ENCODE data around the gene PIGQ.
"Not testable (repeated sequence)": the region's sequence is repeated elsewhere in the genome, so short reads cannot be mapped to it uniquely, and the experiment has no call there.

Gene PIGQ

DNA sequence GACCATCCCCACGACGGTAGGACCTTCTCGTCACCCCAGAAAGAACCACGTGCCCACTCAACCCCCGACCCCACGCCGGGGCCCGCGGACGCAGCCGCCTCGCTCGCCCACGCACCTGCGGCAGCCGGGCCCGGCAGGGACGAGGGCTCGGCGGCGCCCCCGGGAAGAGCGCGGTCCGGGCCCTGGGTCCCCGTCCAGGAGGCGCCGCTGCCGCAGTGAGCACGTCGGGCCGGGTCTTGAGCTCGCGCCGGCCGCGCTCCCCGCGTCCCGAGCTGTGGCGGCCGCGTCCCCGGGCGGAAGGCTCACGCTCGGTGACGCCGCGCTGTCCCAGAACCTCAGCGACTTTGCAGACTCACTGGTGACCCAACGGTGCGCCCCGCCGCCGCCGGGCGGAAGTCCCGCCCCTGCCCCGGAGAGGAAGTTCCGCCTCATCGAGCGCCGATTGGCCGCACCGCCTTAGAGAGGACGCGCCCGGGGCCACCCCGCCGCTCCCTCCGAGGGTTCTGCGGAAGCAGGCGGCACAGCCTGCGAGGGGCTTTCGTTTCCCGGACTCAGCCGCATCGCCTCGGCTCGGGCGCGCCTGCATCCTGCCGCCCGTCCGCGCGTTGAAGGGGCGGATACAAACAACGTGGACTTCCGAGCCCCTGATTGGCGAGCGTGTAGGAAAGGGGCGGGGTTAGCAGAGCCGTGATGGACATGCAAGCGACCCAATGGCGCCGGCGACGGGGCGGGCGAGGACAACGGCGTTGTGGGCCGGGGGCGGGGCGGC is 19.3 kb downstream of the PIGQ start:
- peak; percentile 98 to 99 (median 99) for DNase-seq

DNA sequence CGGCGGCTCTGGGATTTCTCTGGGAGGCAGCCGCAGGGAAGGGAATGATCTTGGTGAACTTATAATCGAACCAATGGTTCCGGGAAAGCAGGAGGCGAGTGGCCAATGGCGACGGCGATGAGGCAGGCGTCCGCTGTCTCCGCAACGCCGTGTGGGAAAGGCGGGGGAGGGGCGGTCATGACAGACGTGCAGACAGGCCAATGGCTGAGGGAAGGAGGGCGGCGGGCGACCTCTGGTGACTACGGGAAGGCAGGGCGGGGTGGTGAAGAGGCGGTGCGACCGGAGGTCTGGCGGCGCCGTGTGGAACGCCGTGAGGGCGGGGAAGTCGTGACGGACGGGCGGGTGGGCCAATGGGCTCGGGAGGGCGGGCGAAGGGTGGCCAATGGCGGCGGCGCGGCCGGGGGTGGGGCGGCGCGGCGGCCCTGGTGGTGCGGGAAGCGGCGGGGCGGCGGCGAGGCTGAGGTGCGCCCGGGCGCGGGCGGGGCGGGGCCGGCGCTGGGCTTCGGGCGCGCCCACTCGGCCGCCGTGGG is 20.0 kb downstream of the PIGQ start, which contains the start of gene RAB40C:
TSS of gene RAB40C (plus strand) at position 409 of the 530 bp plus-strand sequence. CDS start 226 bp downstream, outside the sequence.
- DNase-seq = peak; percentile 98 to 99 (median 99)

DNA sequence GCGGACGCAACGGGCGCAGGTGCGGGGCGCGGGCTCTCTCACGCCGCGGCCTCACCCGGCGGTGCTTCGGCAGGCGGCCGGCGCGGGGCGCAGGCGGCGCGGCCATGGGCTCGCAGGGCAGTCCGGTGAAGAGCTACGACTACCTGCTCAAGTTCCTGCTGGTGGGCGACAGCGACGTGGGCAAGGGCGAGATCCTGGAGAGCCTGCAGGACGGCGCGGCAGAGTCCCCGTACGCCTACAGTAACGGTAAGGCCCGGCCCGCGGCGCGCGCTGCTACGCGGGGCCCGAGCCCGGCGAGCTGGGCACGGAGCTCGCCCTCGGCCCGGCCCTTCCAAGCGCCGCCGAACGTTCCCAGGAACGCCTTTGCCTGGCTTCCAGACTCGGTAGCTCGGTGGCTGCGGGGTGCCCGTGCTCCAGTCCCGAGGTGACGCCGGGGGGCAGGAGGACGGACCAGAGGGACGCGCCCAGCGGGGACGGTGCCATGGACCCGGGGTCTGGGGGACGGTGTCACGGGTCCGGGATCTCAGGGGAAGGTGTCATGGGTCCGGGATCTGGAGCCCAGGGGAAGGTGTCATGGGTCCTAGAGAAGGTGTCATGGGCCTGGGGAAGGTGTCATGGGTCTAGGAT is 20.5 kb downstream of the PIGQ start:
- no peak for DNase-seq

DNA sequence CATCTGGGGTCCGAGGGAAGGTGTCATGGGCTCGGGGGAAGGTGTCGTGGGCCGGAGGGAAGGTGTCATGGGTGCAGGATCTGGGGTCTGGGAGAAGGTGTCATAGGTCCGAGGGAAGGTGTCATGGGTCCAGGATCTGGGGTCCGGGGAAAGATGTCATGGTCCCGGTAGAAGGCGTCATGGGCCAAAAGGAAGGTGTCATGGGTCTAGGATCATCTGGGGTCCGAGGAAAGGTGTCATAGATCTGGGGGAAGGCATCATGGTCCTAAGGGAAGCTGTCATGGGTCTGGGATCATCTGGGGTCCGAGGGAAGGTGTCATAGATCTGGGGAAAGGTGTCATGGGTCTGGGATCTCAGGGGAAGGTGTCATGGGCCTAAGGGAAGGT is 21.0 kb downstream of the PIGQ start:
- DNase-seq = no peak

DNA sequence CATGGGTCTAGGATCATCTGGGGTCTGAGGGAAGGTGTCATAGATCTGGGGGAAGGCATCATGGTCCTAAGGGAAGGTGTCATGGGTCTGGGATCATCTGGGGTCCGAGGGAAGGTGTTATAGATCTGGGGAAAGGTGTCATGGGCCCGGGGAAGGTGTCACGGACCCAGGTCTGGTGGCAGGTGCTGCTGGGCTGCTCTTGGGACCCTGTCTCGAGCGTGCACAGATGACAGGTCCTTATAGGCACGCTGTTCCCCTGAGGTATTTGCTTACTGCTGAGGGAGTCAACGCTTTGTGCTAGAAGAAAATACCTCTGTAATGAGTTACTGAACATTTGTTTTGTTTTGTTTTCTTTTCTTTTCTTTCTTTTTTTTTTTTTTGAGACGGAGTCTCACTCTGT is 21.5 kb downstream of the PIGQ start:
- DNase-seq = no peak

DNA sequence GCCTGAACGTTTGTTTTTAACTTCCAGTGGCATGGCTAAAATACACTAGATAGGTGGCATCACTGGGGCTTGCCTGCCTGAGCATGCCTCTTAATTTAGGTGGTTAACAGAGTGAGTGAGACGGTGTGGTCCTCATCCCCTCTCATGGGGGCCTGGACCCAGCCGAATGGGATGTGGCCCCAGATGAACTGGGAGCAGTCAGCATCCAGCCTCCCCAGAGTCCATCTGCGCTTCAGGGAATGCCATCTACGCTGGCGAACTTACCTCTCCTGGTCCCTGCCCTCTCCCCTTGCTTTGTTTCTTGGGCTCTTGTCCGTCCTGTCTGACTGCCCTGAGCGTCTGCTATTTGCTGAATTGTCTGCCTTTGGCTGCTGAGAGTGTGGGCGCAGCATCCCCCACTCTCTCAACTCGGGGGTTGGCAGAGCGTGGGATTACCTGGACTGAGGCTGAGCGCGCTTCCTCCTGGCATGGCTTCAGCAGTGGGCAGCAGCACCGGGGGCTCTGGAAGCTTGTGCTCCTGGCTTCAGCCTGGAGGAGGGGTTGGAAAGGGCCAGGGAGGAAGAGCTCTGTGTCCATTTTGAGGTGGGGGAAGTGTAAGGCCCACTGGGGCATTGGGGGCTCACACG is 22.2 kb downstream of the PIGQ start:
- no peak for DNase-seq

DNA sequence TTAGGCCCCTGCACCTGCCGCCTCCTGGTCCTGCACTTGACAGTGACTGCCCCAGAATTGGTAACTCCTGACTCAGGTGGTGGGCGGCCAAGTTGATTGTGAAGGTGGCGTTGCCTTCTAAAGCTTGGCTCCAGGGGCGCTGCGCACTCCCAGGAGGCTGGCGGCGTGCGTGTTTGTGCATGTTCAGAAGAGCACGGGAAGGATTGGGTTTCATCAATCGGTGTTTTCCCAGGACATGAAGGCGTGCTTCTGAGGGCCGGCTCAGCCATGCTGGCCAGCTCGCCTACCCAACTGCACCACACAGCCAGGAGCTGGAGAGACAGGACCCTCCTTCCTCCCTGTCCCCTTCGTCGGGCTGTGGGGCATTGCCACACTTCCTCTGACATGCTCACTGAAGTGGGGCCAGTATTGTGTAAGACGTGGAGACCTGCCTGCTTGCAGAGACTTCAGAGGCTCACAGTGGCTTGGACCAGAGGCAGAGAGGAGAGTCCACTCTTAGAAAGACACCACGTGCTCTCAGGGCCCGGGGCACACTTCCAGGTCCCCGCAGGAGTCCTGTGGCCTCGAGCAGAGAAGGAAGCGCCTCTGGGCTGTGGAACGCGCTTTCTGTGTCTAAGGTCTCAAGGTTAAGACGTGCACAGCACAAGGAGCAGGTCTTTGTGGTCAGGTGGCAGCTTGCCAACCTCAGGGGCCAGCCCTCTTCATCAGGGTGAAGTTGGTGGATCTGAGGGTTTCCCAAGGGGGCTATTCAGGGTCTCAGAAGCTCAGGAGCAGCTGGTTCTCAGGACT is 22.9 kb downstream of the PIGQ start:
- no peak for DNase-seq

DNA sequence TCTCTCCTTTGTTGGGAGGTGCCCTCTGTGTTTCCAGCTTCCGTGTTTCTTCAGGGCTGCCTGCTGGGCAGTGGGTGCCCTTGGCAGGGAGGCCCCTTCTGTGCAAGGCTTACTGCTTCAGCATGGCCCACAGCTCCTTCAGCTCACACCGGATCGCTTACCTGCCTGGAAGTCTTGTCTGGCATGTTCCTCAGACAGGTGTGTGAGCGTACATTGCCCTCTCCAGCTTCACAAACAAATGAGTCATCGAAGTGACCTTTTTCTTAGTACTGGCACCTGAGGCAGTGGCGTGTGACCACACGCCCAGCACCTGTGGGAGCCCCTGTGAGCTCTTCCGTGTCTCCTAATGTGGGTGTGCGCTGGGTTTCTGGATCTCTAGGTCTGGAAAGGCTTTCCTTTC is 23.6 kb downstream of the PIGQ start:
- no peak for DNase-seq

DNA sequence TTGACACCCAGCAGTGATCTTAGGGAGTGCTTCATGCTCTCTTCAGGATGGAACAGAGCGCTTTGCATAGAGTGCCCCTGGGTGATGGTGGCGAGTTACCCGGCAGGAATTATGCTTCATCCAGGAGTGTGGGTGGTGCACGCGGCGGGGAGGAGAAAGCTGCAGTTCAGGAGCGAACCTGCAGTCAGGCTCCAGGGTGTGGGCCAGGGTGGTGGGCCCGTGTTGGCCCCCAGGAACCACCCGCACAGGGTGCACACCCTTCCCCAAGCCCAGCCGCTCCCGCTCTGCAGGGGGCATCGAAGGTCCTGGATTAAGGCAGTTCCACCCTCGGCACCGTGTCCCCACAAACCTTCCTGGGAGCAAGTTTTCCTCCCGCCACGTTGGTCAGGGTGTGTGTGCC is 24.0 kb downstream of the PIGQ start:
- no peak for DNase-seq

DNA sequence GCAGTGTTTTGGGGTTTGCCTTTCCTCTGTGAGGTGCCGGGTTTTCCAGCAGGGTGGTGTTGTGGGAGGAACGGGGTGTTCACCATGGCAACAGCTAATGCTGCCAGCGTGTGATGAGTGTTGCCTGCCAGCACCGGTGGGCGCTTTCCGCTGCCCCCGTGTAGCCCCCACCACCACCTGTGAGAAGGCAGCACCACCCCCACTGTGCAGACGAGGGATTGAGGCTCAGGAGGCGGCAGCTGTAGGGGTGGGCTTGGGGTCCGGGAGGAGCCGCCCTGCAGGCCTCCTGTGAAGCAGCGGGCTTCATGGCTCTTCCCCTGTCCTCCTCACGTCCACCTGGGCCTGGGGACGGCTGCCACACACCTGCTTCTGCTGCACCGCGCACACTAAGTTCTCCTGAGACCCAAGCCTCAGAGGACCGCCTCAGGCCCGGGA is 25.3 kb downstream of the PIGQ start:
- no peak for DNase-seq

DNA sequence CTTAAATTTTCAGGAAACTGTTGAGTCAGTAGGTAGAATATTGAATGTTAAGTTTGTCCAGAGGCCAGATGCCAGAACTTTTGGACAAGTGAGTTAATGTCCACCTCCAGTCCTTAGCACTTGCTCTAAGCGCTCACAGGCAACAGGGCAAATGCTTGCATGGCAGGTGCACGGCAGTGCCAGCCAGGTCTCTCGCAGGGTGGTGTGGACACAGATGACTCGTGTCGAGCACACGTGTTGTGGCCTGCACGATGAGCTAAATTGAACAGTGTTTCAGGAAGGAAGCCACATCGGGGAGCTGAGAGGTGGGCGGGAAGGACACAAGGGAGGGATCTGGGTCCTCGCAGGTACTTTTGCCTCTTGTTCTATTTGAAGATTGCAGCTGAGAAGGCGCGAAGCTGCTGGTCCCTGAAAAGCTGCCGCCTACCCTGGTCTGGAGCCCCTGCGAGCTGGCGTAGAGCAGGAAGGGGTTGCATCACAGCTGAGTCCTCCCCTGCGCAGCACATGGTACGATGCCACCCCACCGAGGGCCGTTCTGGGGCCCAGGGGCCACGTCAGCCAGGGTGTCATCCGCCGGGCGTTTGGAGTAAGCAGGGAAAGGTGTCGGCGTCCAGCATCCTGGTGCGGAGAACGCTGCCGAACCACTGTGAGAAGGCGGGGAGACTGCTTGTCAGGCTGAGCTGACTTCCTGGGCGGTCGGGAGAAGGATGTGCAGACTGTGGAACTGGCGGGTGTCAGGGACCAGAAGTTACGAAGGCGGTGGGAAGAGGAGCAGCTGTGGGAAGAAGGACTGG is 26.4 kb downstream of the PIGQ start:
- DNase-seq = no peak

DNA sequence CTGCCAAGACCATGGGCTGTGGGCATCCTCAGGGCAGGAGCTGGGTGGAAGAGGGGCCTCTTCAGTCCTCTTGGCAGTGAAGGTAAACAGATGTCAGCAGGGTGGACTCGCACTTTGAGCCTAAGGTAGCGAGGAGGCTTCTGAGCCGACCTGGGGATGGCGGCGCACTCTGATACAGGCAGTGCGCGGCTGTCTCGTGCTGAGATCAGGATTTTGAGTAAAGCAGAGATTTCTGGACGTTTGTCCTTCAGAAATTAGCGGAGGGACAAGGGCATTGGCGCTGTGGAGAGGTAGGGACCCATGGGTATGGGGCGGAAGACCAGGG is 26.9 kb downstream of the PIGQ start:
- no peak for DNase-seq

DNA sequence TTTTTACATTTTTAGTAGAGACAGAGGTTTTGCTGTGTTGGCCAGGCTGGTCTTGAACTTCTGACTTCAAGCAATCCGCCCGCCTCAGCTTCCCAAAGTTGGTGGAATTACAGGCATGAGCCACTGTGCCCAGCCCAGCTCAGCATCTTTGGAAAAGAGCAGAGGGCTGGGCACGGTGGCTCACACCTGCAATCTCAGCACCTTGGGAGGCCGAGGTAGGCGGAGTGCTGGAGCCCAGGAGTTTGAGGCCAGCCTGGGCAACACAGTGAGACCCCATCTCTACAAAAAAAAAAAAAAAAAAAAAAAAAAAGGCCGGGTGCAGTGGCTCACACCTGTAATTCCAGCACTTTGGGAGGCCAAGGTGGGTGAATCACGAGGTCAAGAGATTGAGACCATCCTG is 27.9 kb downstream of the PIGQ start:
- DNase-seq = not testable (repeated sequence)

DNA sequence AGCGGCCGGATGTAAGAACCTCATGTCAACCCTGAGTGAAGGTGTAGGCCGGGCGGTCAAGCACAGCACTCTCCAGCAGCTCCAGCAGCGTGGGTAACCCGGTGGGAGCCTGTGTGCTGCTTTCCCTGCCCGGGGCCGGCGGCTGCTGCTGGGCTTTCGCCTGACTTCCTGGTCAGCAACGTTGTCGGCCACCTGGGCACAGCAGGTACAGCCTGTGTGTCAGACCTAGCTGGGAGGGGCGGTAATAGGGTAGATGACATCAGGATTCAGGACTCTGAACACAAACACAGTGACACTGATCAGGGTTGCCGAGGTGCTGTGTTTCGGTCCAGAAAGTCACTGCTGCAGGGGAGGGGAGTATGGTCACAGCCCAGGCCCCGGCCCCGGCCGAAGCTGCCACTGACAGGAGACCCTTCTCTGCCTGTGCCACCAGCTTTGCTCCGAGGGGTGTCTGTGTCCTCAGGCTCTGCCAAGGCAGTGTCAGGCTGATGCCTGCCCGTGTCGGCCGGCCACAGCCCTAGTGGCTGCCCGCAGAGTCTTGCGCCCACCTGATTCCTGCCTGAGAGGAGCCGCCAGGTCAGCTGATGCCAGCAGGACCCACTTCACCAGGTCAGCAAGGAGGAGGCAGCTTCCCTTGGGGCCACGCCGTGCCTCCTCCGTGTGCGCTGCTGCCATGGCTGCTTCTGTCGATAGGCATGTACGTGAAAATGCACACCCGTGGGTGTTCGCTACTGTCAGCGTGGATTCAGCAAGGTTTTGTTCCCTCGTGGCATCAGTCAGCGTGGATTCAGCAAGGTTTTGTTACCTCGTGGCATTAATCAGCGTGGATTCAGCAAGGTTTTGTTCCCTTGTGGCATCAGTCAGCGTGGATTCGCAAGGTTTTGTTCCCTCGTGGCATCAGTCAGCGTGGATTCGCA is 29.3 kb downstream of the PIGQ start:
- DNase-seq = no peak

DNA sequence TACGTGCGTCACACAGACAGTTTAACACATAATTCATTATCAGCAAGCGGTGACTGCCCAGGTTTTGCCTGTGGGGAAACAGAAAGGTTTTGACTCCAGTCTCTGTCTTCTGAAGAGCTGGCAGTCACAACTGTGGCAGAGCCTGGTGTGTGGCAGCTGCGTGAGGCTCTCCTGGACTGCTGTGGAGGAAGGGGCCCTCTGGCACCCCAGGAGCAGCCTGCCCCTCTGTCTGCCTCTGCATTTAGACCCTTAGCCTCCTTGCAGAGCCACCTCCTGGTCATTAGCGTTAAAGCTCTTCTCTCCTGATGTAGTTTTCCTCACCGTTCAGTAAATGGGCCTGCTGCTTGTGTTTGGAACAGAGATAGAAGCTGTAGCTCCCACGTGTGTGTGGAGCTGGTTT is 31.0 kb downstream of the PIGQ start:
- no peak for DNase-seq

DNA sequence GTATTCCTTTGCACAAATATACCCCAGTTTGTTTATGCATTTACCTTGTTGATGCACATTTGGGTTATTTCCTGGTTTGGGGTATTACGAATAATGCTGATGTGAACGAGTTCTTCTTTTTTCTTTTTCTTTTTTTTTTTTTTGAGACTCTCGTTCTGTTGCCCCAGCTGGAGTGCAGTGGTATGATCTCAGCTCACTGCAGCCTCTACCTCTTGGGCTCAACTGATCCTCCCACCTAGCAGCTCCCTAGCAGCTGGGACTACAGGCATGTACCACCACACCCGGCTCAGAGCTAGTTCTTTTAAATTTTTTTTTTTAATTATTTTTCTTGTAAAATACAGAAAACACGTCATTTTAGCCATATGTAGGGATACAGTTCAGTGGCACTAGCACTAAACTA is 34.2 kb downstream of the PIGQ start:
- no peak for DNase-seq

DNA sequence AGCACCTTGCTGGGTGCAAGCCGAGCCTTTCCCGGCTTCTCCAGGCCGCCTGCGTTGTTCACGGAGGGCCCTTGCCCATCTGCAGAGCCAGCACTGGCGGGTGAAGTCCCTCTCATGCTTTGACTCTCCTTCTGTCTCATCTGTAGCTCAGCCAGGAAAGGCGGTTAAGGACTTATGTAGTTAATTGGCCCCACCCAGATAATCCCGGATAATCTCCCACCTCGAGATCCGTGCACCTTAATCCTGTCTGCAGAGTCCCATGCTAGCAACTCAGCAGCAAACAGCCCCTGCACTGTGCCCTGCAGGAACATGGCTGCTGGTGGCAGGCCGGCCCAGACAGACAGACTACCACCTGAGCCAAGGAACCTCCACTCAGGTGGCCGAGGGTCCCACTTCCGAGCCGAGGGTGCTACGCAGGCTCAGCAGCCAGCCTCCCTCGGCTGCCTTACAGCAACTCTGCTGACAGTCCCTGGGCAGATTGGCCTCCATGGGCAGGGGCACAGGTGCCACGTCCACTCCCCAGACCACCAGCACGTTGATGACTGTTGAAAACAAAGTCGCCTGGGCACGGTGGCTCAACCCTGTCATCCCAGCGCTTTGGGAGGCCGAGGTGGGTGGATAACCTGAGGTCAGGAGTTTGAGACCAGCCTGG is 37.0 kb downstream of the PIGQ start:
- DNase-seq = no peak

DNA sequence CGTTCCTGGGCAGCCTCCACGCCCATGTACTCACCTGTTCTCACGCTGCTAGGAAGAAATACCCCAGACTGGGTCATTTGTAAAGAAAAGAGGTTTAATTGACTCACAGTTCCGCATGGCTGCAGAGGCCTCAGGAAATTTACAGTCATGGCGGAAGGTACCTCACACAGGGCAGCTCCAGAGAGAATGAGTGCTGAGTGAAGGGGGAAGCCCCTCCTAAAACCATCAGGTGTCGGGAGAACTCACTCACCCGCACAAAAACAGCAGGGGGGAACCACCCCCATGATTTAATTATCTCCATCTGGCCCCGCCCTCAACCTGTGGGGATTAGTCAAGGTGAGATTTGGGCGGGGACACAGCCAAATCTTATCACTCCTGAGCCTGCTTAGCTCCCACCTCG is 38.3 kb downstream of the PIGQ start:
- no peak for DNase-seq

DNA sequence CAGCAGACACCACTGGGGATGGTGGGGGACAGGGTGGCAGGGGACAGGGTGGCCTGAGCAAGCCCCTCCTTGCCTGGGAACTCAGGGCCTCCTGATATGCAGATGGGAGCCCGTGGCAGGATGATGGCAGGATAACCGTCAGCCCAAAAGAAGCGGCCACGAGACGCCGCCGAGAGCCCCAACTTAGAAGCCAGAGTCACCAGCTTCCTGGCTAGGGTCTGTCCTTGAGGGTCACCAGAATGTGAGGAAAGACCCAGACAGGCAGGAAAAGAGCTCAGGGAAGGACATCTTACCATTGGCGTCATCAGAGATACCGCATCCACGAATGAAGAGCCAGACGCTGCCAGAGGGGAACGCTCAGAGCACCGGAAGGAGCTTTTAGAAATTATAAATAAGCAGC is 39.5 kb downstream of the PIGQ start:
- no peak for DNase-seq

DNA sequence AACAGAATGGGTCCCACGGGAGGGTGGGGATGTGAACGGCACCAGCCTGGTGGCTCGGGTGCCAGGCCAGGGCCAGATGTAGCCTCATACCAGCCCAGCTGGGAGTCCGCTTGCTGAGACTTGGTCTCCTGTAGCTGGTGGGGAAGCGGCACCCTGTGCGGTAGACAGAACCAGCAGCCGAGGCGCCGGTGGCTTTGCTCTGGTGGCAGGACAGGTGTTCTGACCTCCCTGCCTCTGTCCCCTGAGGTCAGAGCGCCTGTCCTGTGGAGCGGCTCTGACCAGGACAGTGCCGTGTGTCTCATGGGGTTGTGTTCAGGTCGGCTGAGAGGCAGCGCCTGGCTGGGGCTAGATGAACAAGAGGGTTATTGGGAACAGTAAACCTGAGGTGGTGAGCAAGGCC is 40.2 kb downstream of the PIGQ start:
- DNase-seq = no peak

Data from activated naive CD4-positive, alpha-beta T cell (primary cell).